IMR-90 (cell line): ENCODE data around the gene FAM131B. TPM values are rescaled to one million over a fixed set of nuclear protein-coding genes. Genes with fewer than 3 reads are reported as not detected.

Source experiments
- ATAC-seq: fragments of 200-7000 bp; cut with Tn5 transposase; 2 replicates; pipeline ENCODE4 v1.9.1; 2020; ENCODE audit warnings: low read depth, mild to moderate bottlenecking, moderate library complexity
- BruUV-seq: library from RNA; stranded (reverse); fragments of 400-500 nt; replicated peaks from 2 replicates; lab custom pipeline; 2021; lab: Mats Ljungman, UMichigan
- CTCF ChIA-PET: fragments of 300-600 bp; formaldehyde crosslinking; extraction: SDS; loops from one replicate; lab custom pipeline; 2021; ENCODE audit warnings: antibody characterized with exemption; lab: Yijun Ruan, JAX
- POLR2A ChIA-PET: fragments of 300-600 bp; sonication (Branson Sonifier 250); formaldehyde crosslinking; loops from one replicate; lab custom pipeline; 2022; ENCODE audit warnings: antibody characterized with exemption; ENCODE audit not compliant: unreplicated experiment; lab: Charles Lee
- DNase-seq: peaks from one replicate; pipeline ENCODE4 v3.0.0; 2013
- H2AFZ ChIP-seq: replicated peaks from 2 replicates; pipeline ENCODE3; 2013; ENCODE audit warnings: low read length, mild to moderate bottlenecking; ENCODE audit not compliant: poor library complexity
- H2AK5ac ChIP-seq: 2 replicates; pipeline ENCODE4 v1.6.1; 2013; ENCODE audit warnings: low read depth, low read length, inconsistent platforms
- H2AK9ac ChIP-seq: replicated peaks from 2 replicates; pipeline ENCODE3; 2013; ENCODE audit warnings: mild to moderate bottlenecking, low read depth, low read length, moderate library complexity; ENCODE audit not compliant: poor library complexity
- H2BK120ac ChIP-seq: 2 replicates; pipeline ENCODE4 v1.6.1; 2013; ENCODE audit warnings: low read depth, low read length, inconsistent platforms
- H2BK15ac ChIP-seq: 3 replicates; pipeline ENCODE4 v1.6.1; 2013; ENCODE audit warnings: low read depth, low read length, inconsistent platforms
- H2BK20ac ChIP-seq: 2 replicates; pipeline ENCODE4 v1.6.1; 2013; ENCODE audit warnings: low read depth, mild to moderate bottlenecking, inconsistent platforms, low read length, moderate library complexity
- H2BK5ac ChIP-seq: 2 replicates; pipeline ENCODE4 v1.6.1; 2013; ENCODE audit warnings: mild to moderate bottlenecking, low read depth, low read length, inconsistent platforms; ENCODE audit not compliant: poor library complexity, severe bottlenecking
- H3K14ac ChIP-seq: replicated peaks from 2 replicates; pipeline ENCODE4 v1.6.1; 2013; ENCODE audit warnings: low read depth, low read length, inconsistent platforms
- H3K18ac ChIP-seq: 2 replicates; pipeline ENCODE4 v1.6.1; 2013; ENCODE audit warnings: low read depth, low read length, control low read depth
- H3K23ac ChIP-seq: 2 replicates; pipeline ENCODE4 v1.6.1; 2013; ENCODE audit warnings: low read depth, low read length, inconsistent platforms
- H3K27ac ChIP-seq: 2 replicates; pipeline ENCODE4 v1.5.1; 2013; ENCODE audit warnings: mild to moderate bottlenecking, control low read depth, low read length; ENCODE audit not compliant: insufficient read depth
- H3K27me3 ChIP-seq: 2 replicates; pipeline ENCODE4 v1.6.1; 2013; ENCODE audit warnings: low read length; ENCODE audit not compliant: control insufficient read depth, insufficient read depth
- H3K36me3 ChIP-seq: 2 replicates; pipeline ENCODE4 v1.6.1; 2013; ENCODE audit warnings: low read length, mixed read lengths; ENCODE audit not compliant: control insufficient read depth, insufficient read depth
- H3K4ac ChIP-seq: 2 replicates; pipeline ENCODE4 v1.6.1; 2013; ENCODE audit warnings: low read depth, low read length, inconsistent platforms
- H3K4me1 ChIP-seq: 2 replicates; pipeline ENCODE4 v1.6.1; 2013; ENCODE audit warnings: low read length, mixed read lengths; ENCODE audit not compliant: control insufficient read depth, insufficient read depth
- H3K4me2 ChIP-seq: 2 replicates; pipeline ENCODE4 v1.6.1; 2013; ENCODE audit warnings: low read depth, mild to moderate bottlenecking, control low read depth, low read length, moderate library complexity
- H3K4me3 ChIP-seq: 2 replicates; pipeline ENCODE4 v1.5.1; 2013; ENCODE audit warnings: low read depth, mild to moderate bottlenecking, control low read depth, low read length, moderate library complexity; ENCODE audit not compliant: insufficient read depth
- H3K56ac ChIP-seq: 2 replicates; pipeline ENCODE4 v1.6.1; 2013; ENCODE audit warnings: low read length, inconsistent platforms; ENCODE audit not compliant: insufficient read depth; ENCODE audit errors: extremely low read depth
- H3K79me1 ChIP-seq, 2 experiments: 2 replicates each; pipeline ENCODE4 v1.6.1; 2013; ENCODE audit warnings: low read length in 2 of 2, inconsistent platforms in 1 of 2, low read depth in 1 of 2
- H3K9ac ChIP-seq: 2 replicates; pipeline ENCODE4 v1.6.1; 2013; ENCODE audit warnings: low read depth, low read length, control low read depth
- H3K9me1 ChIP-seq: 2 replicates; pipeline ENCODE4 v1.6.1; 2013; ENCODE audit warnings: low read length, inconsistent platforms; ENCODE audit not compliant: insufficient read depth
- H3K9me3 ChIP-seq: 2 replicates; pipeline ENCODE4 v1.6.1; 2013; ENCODE audit warnings: low read length; ENCODE audit not compliant: control insufficient read depth, insufficient read depth
- H4K20me1 ChIP-seq: 2 replicates; pipeline ENCODE4 v1.6.1; 2013; ENCODE audit warnings: low read length, inconsistent platforms; ENCODE audit not compliant: insufficient read depth
- H4K5ac ChIP-seq: 2 replicates; pipeline ENCODE4 v1.6.1; 2013; ENCODE audit warnings: mild to moderate bottlenecking, low read depth, low read length, control low read depth
- H4K8ac ChIP-seq, 2 experiments: 2 replicates each; pipeline ENCODE4 v1.6.1; 2013; ENCODE audit warnings: low read depth in 2 of 2, low read length in 2 of 2, control low read depth in 1 of 2, inconsistent platforms in 1 of 2
- H4K91ac ChIP-seq: 2 replicates; pipeline ENCODE4 v1.6.1; 2013; ENCODE audit warnings: low read depth, low read length, inconsistent platforms; ENCODE audit not compliant: insufficient read depth
- CEBPB ChIP-seq: IDR thresholded peaks from 2 replicates; pipeline ENCODE4 v1.6.1; 2012; ENCODE audit warnings: low read depth, low read length, improper control_type of control experiment
- MAZ ChIP-seq: IDR thresholded peaks from 2 replicates; pipeline ENCODE4 v1.6.1; 2012; ENCODE audit warnings: low read depth, mild to moderate bottlenecking, low read length, improper control_type of control experiment, moderate library complexity, borderline replicate concordance
- POLR2A ChIP-seq: IDR thresholded peaks from 2 replicates; pipeline ENCODE4 v1.6.1; 2012; ENCODE audit warnings: mild to moderate bottlenecking, low read depth, low read length
- RFX5 ChIP-seq: IDR thresholded peaks from 2 replicates; pipeline ENCODE4 v1.8.0; 2012; ENCODE audit warnings: low read depth, mild to moderate bottlenecking, low read length, moderate library complexity
- WGBS, 2 experiments: methylation state at CpG; one replicate each; pipeline versions ENCODE4 v1.1.5 to v1.1.7; 2013; ENCODE audit warnings: missing lambda C conversion rate in 2 of 2; ENCODE audit not compliant: insufficient read length in 1 of 2; ENCODE audit errors: extremely low coverage in 2 of 2; 5-methylcytosine and 5-hydroxymethylcytosine counted together
- dilution Hi-C: fragments of 300-500 bp; cut with HindIII; formaldehyde crosslinking; loops from one replicate; pipeline ENCODE4 v1.14.3; 2018; ENCODE audit warnings: low sequenced_read_pairs; ENCODE audit not compliant: unreplicated experiment
- in situ Hi-C: fragments of 300-500 bp; cut with MboI; formaldehyde crosslinking; loops from 3 replicates; pipeline ENCODE4 v1.14.3; 2019; ENCODE audit warnings: low sequenced_read_pairs, inconsistent platforms, mixed read lengths
- intact Hi-C: fragments of 100-400 bp; cut with micrococcal nuclease; formaldehyde crosslinking; loops from 2 replicates; pipeline ENCODE4 v1.10.0; 2022
- polyA plus RNA-seq, 3 experiments: library from polyadenylated mRNA; depleted of rRNA; stranded (reverse); fragments of >200 nt; gene quantifications; 2 replicates each; pipeline ENCODE4 v1.2.3, GENCODE V29; 2012; ENCODE audit warnings: low replicate concordance in 1 of 3
- total RNA-seq: library from RNA; depleted of rRNA; stranded (reverse); fragments of >200 nt; gene quantifications from 2 replicates; pipeline ENCODE4 v1.2.3, GENCODE V29; 2012

FAM131B gene
- total and polyA plus RNA-seq, 2 of the 4 experiments (the other 2 are of a cell fraction): 3.4 to 4.3 TPM

DNA sequence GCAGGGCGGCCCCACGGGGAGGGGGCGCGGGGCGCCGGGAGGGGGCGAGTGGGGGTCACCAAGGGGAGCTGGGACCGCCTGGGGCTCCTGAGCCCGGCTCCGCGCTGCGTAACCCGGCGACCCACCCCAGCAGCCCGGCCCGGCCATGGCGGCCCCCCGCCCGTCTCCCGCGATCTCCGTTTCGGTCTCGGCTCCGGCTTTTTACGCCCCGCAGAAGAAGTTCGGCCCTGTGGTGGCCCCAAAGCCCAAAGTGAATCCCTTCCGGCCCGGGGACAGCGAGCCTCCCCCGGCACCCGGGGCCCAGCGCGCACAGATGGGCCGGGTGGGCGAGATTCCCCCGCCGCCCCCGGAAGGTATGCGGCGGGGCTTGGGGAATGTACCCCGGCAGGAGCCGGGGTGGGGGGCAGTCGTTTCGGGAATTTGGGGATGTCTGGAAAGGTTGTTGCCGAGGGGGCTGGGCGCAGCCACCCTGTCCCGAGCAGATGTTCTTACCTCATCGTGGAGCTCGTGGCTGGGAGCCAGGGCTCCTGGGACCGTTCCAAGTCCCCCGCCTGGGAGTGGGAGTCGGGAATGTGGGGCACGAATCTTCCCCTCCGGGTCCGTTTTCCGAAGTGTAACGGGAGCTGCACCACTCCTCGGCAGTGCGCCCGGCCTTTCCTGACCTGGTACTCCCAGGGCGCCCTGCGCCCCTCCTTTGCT, 19.1 kb upstream of the FAM131B start:
- ChIA-PET CTCF (no interaction called here), POLR2A (interaction anchor here (0.5 kb wide), 1 partner anchor 17 kb away, joined by 4 read pairs; no protein-coding TSS in a partner anchor)
- Histone ChIP-seq H2BK15ac (no peak overlapping the region), H3K4me1 (peaks cover 31% of the 10 kb centered on the region), H3K4me2 (peak overlapping the region; percentile 93), H3K79me1 (peaks cover 9 to 56% of the 10 kb centered on the region in 2 experiments), H4K91ac (peak overlapping the region; percentile 83), H2AK9ac (peak overlapping the region; percentile 97), H2BK20ac (no peak overlapping the region), H3K9me1 (peaks cover 28% of the 10 kb centered on the region), H3K4me3 (peak overlapping the region; percentile 68), H3K27me3 (no peaks in the 10 kb centered on the region), H3K23ac (peak overlapping the region; percentile 91), H3K18ac (peak overlapping the region; percentile 30; the same call in 1 of the 2 replicates), H3K9me3 (no peaks in the 10 kb centered on the region), H3K4ac (peak overlapping the region; percentile 90), H2AK5ac (peak overlapping the region; percentile 54), H3K56ac (peak overlapping the region; percentile 93), H3K27ac (peak overlapping the region; percentile 100), H3K14ac (peak overlapping the region; percentile 97), H3K36me3 (peaks cover 39% of the 10 kb centered on the region), H2AFZ (peak overlapping the region; percentile 73), H2BK120ac (peak overlapping the region; percentile 45; the same call in 1 of the 2 replicates), H4K8ac (peak overlapping the region; percentile 66 to 71; a peak in 3 of 4 replicates), H4K5ac (peak overlapping the region; percentile 8; the same call in 1 of the 2 replicates), H3K9ac (peak overlapping the region; percentile 97), H2BK5ac (peak overlapping the region; percentile 77), H4K20me1 (peaks cover 48% of the 10 kb centered on the region)
- intact Hi-C loops (loop anchor here (5.0 kb wide), 2 partner anchors 139 to 819 kb away; no protein-coding TSS in a partner anchor), dilution Hi-C loops (no loop called here), in situ Hi-C loops (no loop called here)
- DNase-seq: peak; percentile 79
- peak; percentile 0 for ATAC-seq
- BruUV-seq: no TSS peak
- TF ChIP-seq MAZ (peak; percentile 91; the same call in 1 of the 2 replicates), CEBPB (peak; percentile 24; the same call in 1 of the 2 replicates), POLR2A (peak; percentile 37; the same call in 1 of the 2 replicates), RFX5 (no peak)
- 2% methylated on average over 22 of the region's 64 CpGs; no CpG with 5 or more reads in 1 of the 2 experiments for WGBS, 2 experiments
